Esophagus muscularis mucosa (tissue), 4 donors: Measurements from ENCODE around the gene STX16. TPM values are rescaled to one million over a fixed set of nuclear protein-coding genes. Genes with fewer than 3 reads are reported as not detected.

ENCODE experiments used
- DNase-seq: peaks from one replicate; pipeline ENCODE4 v3.0.0-alpha.2; 2017; ENCODE audit errors: extremely low spot score
- H3K27ac ChIP-seq, 4 donors: fragments of 200-600 bp; sonication (generic); replicated peaks in 1 of 4; 1 replicate in 3 of 4; 2 replicates in 1 of 4; pipeline ENCODE4 v1.5.1; 2016 to 2019; ENCODE audit warnings: mild to moderate bottlenecking in 1 of 4
- H3K27me3 ChIP-seq, 4 donors: fragments of 200-600 bp; sonication (generic); one replicate each; pipeline versions ENCODE4 v1.5.1 to v1.6.0; 2016 to 2019
- H3K36me3 ChIP-seq, 4 donors: fragments of 200-600 bp; sonication (generic); one replicate each; pipeline ENCODE4 v1.5.1; 2016 to 2019
- H3K4me1 ChIP-seq, 4 donors: fragments of 200-600 bp; sonication (generic); one replicate each; pipeline ENCODE4 v1.5.1; 2016 to 2019
- H3K4me3 ChIP-seq, 4 donors: fragments of 200-600 bp; sonication (generic); 1 replicate in 2 of 4; 2 replicates in 2 of 4; pipeline ENCODE4 v1.5.1; 2016 to 2019; ENCODE audit warnings: mild to moderate bottlenecking in 4 of 4, moderate library complexity in 1 of 4
- H3K9me3 ChIP-seq, 4 donors: fragments of 200-600 bp; sonication (generic); 1 replicate in 3 of 4; 2 replicates in 1 of 4; pipeline ENCODE4 v1.5.1; 2016 to 2019
- EP300 ChIP-seq: sonication (generic); formaldehyde crosslinking; IDR thresholded peaks from one replicate; pipeline ENCODE4 v1.6.1; 2017; ENCODE audit warnings: antibody characterized with exemption
- POLR2A ChIP-seq: fragments of 450-650 bp; IDR thresholded peaks from one replicate; pipeline ENCODE4 v1.6.1; 2017; ENCODE audit warnings: antibody characterized with exemption, moderate library complexity, mild to moderate bottlenecking, low read depth
- POLR2AphosphoS5 ChIP-seq, 2 donors: sonication (generic); formaldehyde crosslinking; IDR thresholded peaks; one replicate each; pipeline ENCODE4 v1.6.1; 2017; ENCODE audit warnings: antibody characterized with exemption in 2 of 2
- WGBS: methylation state at CpG from one replicate; pipeline ENCODE4 v1.1.5; 2018; 5-methylcytosine and 5-hydroxymethylcytosine counted together
- intact Hi-C: fragments of 100-400 bp; cut with DNase I; formaldehyde crosslinking; loops from one replicate; pipeline ENCODE4 v1.15.1; 2023
- total RNA-seq, 4 donors: library from RNA; depleted of rRNA; stranded (reverse); fragments of >200 nt; gene quantifications; one replicate each; pipeline versions ENCODE4 v1.1.0 to v1.2.1, GENCODE V29; 2016
- TF ChIP-seq, protein P1 (sequence below), 3 experiments: fragments of 200-600 bp in 2 of 3; fragments of 450-650 bp in 1 of 3; sonication (generic) in 2 of 3; IDR thresholded peaks; one replicate each; pipeline ENCODE4 v1.5.1; 2017 to 2019; ENCODE audit warnings: antibody characterized with exemption in 3 of 3, mild to moderate bottlenecking in 2 of 3, moderate library complexity in 1 of 3

Gene STX16
- total RNA-seq = 10 to 100 TPM; 36.6 to 57.7 (median 43.5) TPM

DNA sequence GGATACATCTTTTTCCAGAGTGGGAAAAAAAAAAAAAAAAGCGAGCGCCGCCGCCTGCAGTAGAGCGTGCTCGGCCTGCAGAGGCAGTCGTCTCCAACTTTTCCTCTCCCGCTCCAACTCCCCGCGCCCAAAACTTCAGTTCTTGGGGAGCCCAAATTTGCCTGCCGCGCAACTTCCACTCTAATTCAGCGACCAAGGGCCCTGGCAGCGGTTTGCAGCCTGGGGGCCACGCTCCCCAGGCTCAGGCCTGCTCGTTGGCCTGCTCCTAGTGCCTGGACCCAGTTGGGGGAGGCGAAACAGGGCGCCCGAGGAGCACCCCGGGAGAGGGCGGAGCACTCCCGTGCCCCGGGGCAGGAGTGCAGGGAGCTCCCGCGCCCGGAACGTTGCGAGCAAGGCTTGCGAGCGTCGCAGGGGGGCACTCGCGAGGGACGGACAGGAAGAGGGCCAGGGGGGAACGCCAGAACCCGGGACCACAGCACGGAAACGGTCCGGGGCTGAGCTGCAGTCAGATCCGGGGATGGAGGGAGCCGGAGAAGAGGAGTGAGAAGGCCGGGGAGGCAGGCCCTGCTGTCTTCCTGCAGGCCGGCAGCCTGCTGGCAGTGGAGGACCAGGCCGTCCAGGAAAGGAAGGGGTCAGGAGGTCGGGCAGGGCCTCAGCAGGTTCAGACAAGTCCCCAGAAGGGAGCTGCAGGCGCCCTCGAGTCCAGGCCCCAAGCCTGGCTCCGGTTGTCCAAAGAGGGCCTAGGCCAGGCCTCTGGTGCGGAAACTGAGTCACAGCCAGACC, at the start of gene STX16:
TSS of gene STX16 (plus strand) at position 508 of the 783 bp plus-strand sequence. CDS start 724 bp downstream, outside the sequence.
- Histone ChIP-seq H3K4me3 (peak within 1 kb of the TSS; percentile 81 to 88 (median 84)), H3K27me3 (no peaks in the 10 kb centered on the region), H3K4me1 (peaks cover 39 to 84% (median 77%) of the 10 kb centered on the region in 4 donors), H3K36me3 (no peaks in the 10 kb centered on the region), H3K27ac (peak within 1 kb of the TSS; percentile 88 to 98 (median 95)), H3K9me3 (no peaks in the 10 kb centered on the region)
- no peak for TF ChIP-seq EP300
- peak; percentile 82 to 83 for TF ChIP-seq POLR2AphosphoS5 (IDR thresholded peaks at IDR 0.05)
- TF ChIP-seq, protein P1, sequence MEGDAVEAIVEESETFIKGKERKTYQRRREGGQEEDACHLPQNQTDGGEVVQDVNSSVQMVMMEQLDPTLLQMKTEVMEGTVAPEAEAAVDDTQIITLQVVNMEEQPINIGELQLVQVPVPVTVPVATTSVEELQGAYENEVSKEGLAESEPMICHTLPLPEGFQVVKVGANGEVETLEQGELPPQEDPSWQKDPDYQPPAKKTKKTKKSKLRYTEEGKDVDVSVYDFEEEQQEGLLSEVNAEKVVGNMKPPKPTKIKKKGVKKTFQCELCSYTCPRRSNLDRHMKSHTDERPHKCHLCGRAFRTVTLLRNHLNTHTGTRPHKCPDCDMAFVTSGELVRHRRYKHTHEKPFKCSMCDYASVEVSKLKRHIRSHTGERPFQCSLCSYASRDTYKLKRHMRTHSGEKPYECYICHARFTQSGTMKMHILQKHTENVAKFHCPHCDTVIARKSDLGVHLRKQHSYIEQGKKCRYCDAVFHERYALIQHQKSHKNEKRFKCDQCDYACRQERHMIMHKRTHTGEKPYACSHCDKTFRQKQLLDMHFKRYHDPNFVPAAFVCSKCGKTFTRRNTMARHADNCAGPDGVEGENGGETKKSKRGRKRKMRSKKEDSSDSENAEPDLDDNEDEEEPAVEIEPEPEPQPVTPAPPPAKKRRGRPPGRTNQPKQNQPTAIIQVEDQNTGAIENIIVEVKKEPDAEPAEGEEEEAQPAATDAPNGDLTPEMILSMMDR (IDR thresholded peaks at IDR 0.05) = peak; percentile 44 to 73 (median 62)
- TF ChIP-seq POLR2A = peak; percentile 23
- intact Hi-C loops = loop anchor here (2.0 to 5.0 kb wide), 3 partner anchors 42 to 169 kb away; partner anchors contain the start of gene NPEPL1
- DNase-seq = peak; percentile 94
- WGBS = under 1% methylated on average over 38 of the region's 49 CpGs

DNA sequence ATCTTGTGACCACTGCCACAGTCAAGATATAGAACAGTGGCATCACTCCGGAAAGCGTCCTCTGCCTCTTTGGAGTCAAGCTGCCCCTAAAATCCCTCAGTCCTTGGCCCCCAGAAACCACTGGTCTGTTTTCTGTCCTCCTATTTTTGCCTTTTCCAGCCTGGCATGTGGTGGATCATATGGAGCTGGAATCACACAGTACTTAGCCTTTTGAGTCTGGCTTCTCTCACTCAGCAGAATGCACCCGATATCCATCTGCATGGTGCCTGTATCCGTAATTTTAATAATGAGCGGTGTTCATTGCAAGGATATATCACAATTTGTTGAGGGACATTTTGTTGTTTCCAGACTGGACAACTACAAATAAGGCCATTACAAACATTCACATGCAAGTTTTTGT, 49.0 kb upstream of the STX16 start:
- H3K36me3 ChIP-seq = no peaks in the 10 kb centered on the region
- H3K9me3 ChIP-seq = no peaks in the 10 kb centered on the region
- H3K27ac ChIP-seq = peak overlapping the region; percentile 4 to 44 (median 20)
- WGBS = 78% methylated on average over 5 of the region's 5 CpGs
- TF ChIP-seq POLR2A (no peak), EP300 (no peak), POLR2AphosphoS5 (IDR thresholded peaks at IDR 0.05) (no peak)
- TF ChIP-seq, protein P1 (IDR thresholded peaks at IDR 0.05) = no peak
- H3K4me3 ChIP-seq = no peak overlapping the region
- H3K4me1 ChIP-seq = peaks cover 0 to 54% (median 48%) of the 10 kb centered on the region in 4 donors
- DNase-seq = no peak
- intact Hi-C loops = no loop called here
- H3K27me3 ChIP-seq = no peaks in the 10 kb centered on the region

DNA sequence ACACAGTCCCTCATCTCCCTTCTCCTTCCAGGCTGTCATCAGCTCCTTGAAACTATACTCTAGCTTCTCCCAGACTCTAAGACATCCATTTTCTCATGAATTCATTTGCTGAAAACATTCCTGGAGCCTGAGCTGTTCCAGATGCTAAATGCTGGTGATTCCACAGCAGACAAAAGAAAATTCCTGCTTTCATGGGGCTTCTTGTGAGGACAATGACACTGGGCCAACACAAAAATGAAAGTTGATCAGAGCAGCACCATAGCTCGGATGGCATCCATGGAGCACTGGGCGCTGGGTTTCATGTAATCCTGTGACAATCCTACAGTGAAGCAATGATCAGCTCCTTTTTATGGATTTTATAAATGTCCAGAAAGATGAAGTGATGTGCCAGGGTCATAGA, 47.4 kb upstream of the STX16 start:
- Histone ChIP-seq H3K4me3 (no peak overlapping the region), H3K36me3 (no peaks in the 10 kb centered on the region), H3K27me3 (no peaks in the 10 kb centered on the region), H3K4me1 (peaks cover 0 to 38% (median 34%) of the 10 kb centered on the region in 4 donors), H3K27ac (peak overlapping the region; percentile 6 to 73 (median 61)), H3K9me3 (no peaks in the 10 kb centered on the region)
- TF ChIP-seq EP300 = no peak
- TF ChIP-seq POLR2AphosphoS5 (IDR thresholded peaks at IDR 0.05) = peak in 1 of 2 donors; percentile 8
- no peak for DNase-seq
- WGBS = 68% methylated on average over 2 of the region's 2 CpGs
- intact Hi-C loops = no loop called here

DNA sequence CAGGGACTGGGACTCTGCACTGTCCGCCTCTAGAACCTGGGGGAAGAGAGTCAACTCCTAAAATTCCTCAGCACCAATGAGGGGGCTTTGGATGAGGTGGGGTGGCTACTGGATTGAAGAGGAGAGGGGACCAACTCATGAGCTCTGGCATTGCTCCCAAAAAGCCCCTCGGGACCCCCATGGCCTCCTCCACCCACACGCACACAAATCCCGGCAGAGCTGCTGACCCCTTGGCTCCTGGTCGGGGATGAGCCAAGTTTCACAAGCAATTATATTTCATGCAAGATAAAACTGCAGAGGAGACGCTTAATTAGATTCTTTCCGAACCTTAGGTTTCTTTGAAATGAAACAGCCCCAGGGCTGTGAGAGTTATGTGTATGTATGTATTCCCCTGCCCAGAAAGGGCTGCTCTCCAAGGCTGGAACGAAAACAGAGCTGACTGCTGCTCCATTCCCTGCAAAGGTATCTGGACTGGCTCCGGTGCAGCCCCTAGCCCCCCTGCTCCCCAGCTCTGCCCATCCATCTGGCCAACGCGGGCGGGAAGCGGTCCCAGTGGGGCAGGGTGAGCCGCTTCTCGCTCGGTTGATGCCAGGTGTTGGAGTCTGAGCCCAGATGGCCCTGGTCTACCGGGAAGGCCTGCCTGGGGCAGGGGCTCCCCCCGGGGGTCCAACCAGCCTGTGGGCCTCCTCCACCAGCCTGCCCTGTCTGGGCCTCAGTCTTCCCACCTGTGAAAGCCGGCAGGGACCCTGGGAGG, 46.8 kb upstream of the STX16 start:
- peak overlapping the region in 1 of 4 donors; percentile 5 for H3K4me3 ChIP-seq
- WGBS = 44% methylated on average over 12 of the region's 19 CpGs
- no peaks in the 10 kb centered on the region for H3K36me3 ChIP-seq
- DNase-seq = no peak
- peaks cover 0 to 36% (median 31%) of the 10 kb centered on the region in 4 donors for H3K4me1 ChIP-seq
- intact Hi-C loops = no loop called here
- H3K9me3 ChIP-seq = no peaks in the 10 kb centered on the region
- H3K27ac ChIP-seq = peak overlapping the region; percentile 6 to 73 (median 61)
- no peaks in the 10 kb centered on the region for H3K27me3 ChIP-seq
- TF ChIP-seq EP300 (no peak), POLR2A (no peak), POLR2AphosphoS5 (IDR thresholded peaks at IDR 0.05) (no peak)
- TF ChIP-seq, protein P1 (IDR thresholded peaks at IDR 0.05) = no peak
